Mucosa of stomach (tissue), 1 donor: Measurements from ENCODE around the gene ANTXR2.
A peak's percentile ranks its signal among the peaks of the same experiment; 100 is the strongest.

Experiments used
- H3K27me3 ChIP-seq: one replicate; pipeline ENCODE4 v1.7.0; 2013; ENCODE audit warnings: mild to moderate bottlenecking, low read length; ENCODE audit not compliant: control insufficient read depth, insufficient read depth
- H3K36me3 ChIP-seq: one replicate; pipeline ENCODE4 v1.7.0; 2013; ENCODE audit warnings: low read length; ENCODE audit not compliant: control insufficient read depth, insufficient read depth
- H3K4me1 ChIP-seq: one replicate; pipeline ENCODE4 v1.7.0; 2013; ENCODE audit warnings: mild to moderate bottlenecking, low read length; ENCODE audit not compliant: control insufficient read depth, insufficient read depth
- H3K4me3 ChIP-seq: one replicate; pipeline ENCODE4 v1.7.0; 2013; ENCODE audit warnings: low read length
- H3K9ac ChIP-seq: one replicate; pipeline ENCODE4 v1.7.0; 2013; ENCODE audit warnings: mild to moderate bottlenecking, low read length, moderate library complexity
- H3K9me3 ChIP-seq: one replicate; pipeline ENCODE4 v1.7.0; 2013; ENCODE audit warnings: mild to moderate bottlenecking, low read length, moderate library complexity; ENCODE audit not compliant: control insufficient read depth
- donor health status: Pancreatic carcinoma.

The ANTXR2 gene

DNA sequence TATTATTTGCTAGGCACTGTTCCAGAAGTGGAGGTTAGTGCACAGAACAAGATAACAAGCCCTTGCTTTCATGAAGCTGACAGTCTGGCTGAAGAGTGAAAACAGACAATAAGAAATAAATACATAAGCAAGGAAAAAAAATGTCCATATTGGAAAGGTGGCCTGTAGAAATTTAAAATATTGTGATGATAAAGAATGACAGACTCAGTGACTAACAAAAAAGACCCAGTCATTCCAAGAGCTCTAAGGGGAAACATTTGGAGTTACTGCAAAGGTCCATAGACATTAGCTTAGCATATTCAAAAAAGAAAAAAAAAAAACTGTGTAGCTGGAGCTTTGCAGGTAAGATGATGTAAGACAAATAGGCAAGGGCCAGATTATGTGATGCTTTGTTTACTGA lies 1.0 kb upstream of the ANTXR2 start:
- no peak overlapping the region for H3K4me3 ChIP-seq
- H3K4me1 ChIP-seq, result peaks cover 13% of the 10 kb centered on the region
- H3K36me3 ChIP-seq, result no peaks in the 10 kb centered on the region
- H3K9me3 ChIP-seq, result no peaks in the 10 kb centered on the region
- H3K27me3 ChIP-seq, result peaks cover 23% of the 10 kb centered on the region
- H3K9ac ChIP-seq, result no peak overlapping the region

DNA sequence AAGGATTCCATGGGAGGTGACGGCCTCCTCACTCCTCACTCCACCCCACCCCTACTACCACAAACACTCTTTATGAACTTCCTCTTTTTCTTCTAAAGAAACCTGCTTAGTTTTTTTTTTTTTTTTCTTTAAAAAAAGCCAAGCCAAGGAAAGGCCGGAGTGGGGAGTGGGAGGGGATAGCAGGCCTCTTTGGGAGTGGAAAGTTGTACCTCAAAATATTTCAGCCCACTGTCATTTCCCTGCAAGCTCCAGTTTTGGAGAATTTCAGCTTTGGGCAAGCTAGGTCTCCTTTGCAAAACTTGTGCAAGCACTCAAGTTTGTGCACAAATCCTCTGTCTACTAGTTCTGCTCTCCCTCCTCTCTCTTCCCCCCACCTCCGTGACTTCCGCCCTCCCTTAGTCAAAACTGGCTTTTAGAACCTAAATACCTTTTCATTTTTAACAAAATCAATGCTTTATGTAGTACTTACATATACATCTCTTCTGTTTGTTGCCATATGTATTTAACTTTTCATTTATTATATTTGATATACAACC lies 512 bp upstream of the ANTXR2 start:
- H3K9ac ChIP-seq, result peak overlapping the region; percentile 70
- H3K4me1 ChIP-seq, result peaks cover 13% of the 10 kb centered on the region
- peak overlapping the region; percentile 68 for H3K4me3 ChIP-seq
- H3K9me3 ChIP-seq, result no peaks in the 10 kb centered on the region
- peaks cover 23% of the 10 kb centered on the region for H3K27me3 ChIP-seq
- H3K36me3 ChIP-seq, result no peaks in the 10 kb centered on the region

DNA sequence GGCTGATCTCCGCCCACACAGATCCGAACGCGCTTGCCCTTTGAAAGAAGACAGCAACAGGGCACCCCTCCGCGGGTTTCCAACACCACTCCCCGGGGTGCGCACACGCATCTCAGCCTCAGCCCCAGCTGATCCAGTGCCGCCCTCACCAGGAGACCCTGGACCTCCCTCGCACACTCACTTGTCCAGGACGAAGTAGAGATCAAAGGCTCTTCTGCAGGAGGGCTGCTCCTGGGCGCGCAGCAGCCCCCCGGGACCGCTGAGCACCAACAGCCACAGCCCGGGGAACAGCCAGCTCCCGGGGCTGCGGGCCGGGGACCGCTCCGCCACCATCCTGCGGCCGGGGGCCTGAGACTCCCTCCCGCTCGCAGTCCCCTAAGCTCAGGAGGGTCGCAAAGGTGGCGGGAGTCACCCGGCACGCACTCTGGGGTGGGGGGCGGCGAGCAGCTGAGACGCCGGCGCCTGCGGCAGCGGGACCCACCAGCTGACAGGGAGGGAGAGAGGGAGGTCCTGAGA lies 743 bp downstream of the ANTXR2 start:
- no peaks in the 10 kb centered on the region for H3K9me3 ChIP-seq
- peak overlapping the region; percentile 68 for H3K4me3 ChIP-seq
- H3K9ac ChIP-seq, result peak overlapping the region; percentile 70
- H3K27me3 ChIP-seq, result peaks cover 23% of the 10 kb centered on the region
- peaks cover 13% of the 10 kb centered on the region for H3K4me1 ChIP-seq
- H3K36me3 ChIP-seq, result no peaks in the 10 kb centered on the region

DNA sequence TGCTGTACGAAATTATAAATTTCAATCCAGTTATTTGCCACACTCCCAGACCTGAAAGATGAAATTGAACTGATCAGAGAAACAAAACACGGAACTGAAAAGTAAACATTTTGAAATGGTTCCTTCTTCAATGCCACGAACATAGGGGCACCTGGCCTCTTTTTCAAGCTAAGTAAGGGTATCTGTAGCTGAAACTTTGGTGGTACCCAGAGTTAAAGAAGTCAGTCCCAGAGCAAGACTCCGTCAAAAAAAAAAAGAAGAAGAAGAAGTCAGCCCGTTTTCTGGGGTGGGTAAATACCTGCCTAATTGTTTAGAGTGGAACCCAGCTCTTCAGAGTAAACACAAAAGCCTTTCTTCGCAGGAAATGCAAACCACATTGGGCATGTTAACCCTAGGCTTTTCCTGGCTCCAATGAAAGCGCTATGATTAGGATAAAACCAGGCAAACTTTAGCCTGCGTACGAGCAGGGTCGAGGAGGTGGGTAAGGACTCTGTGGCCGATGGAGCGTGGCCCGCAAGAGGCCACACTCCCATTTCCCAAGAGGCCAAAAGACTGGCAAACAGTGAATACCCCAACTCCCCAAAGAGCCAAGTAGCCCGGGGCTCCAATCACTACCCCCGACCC lies 1.3 kb downstream of the ANTXR2 start:
- Histone ChIP-seq H3K9ac (peak overlapping the region; percentile 70), H3K27me3 (peaks cover 23% of the 10 kb centered on the region), H3K4me3 (peak overlapping the region; percentile 68), H3K36me3 (no peaks in the 10 kb centered on the region), H3K4me1 (peaks cover 13% of the 10 kb centered on the region), H3K9me3 (no peaks in the 10 kb centered on the region)

DNA sequence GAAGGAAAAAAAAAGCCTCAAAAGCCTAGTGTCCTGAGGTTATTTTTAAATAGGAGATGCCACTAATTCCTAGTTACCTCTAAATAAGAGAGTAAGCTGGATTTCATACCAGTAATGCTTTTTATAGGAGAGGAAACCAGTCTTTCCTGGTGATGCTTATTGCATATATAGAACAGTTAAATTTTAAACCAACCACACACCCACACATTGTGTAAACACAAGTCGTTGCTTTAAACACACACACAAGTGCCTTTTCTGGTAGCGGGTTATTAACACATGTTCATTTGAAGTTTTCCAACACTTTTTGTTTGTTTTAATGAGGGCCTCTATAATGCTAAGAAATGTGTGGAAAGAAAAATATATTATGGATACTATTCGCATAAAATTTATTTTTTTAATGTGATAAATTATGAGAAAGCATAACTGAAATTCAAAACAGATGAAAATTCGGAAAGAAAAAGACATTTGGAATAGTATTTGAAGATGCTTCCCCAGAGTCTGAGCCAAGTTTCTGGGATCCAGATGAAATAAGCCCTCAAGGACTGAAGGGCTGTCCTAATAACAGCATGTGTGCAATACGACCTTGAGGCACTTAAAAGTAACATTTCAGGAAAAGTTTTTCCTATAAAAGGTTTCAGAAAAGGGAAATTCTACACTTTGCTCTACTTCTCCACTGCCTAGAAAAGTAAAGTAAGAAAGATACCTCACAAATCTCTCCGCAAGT lies 2.0 kb downstream of the ANTXR2 start:
- no peaks in the 10 kb centered on the region for H3K36me3 ChIP-seq
- H3K27me3 ChIP-seq, result peaks cover 23% of the 10 kb centered on the region
- peak overlapping the region; percentile 70 for H3K9ac ChIP-seq
- no peaks in the 10 kb centered on the region for H3K9me3 ChIP-seq
- peak overlapping the region; percentile 68 for H3K4me3 ChIP-seq
- H3K4me1 ChIP-seq, result peaks cover 13% of the 10 kb centered on the region

DNA sequence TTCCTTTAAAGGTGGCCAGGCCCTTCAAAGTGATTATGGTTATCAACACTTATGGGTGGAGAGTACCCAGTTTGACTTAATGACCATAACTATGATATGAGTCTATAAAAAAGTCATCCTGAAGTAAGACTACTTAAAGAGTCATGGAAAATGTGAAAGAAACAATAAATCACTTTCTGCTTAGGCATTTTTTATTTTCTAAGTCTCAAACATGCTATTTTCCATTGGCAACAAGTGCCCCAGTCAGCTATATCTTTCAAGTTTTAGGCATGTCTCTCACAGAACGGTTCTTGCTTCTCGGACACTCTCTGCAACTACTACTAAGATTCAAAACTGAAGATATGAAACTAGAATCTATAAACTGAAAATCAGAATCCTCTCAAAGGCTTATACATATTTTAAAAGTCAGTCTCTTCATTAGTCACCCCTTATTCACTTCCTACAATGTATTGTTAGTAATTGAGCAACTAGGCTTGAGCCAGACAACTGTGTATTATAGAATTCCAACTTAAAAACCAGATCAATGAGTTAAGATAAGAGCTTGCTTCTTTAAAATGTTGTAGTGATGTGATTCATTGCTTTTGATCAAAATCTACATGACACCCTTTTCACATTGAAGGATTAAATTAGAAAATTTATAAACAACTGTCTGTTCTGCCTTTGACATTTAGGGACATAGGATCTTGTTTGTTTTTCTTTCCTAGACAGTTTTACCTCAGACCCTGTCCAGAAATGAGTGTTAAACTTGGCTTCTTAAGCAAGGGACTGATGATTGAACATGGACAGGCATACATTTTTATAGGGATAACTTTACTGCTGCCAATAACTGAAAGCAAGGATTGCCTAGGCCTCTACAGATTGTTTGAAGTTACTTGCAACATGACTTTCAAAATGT lies 2.9 kb downstream of the ANTXR2 start:
- peaks cover 23% of the 10 kb centered on the region for H3K27me3 ChIP-seq
- H3K36me3 ChIP-seq, result no peaks in the 10 kb centered on the region
- H3K4me3 ChIP-seq, result no peak overlapping the region
- no peaks in the 10 kb centered on the region for H3K9me3 ChIP-seq
- no peak overlapping the region for H3K9ac ChIP-seq
- H3K4me1 ChIP-seq, result peaks cover 13% of the 10 kb centered on the region

DNA sequence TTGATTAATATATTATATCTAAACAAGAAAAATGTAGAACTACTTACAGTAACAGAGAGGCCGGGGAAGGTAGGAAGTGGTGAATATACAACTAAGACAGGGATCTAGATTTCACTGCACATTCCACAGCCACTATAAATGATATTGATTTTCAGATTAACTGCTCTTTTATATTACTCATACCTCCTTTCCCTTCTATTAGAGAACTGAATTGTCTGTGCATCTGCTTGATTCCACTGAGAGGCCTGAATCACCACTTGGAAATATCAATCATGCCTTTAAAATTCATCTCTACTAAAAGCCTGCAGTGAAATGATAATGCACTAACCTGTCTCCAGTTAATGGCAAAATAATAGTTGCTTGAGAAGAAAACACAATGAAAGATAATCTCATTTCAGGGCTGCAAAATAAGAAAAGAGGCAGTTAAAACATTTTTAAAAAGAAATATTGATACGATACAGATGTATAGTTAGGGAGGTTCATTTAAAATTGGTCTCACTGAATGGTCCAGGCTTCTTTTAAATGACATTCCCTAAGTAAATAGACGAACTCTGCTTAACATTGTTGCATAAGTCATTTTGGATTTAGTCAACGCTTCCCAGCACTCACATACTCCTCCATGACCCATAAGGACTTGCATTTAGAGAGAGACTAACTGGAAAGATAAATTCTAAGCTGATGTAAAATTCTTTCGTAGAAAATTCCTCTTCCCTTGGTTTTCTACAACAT lies 3.8 kb downstream of the ANTXR2 start:
- no peak overlapping the region for H3K9ac ChIP-seq
- H3K9me3 ChIP-seq, result no peaks in the 10 kb centered on the region
- H3K4me1 ChIP-seq, result peaks cover 13% of the 10 kb centered on the region
- no peaks in the 10 kb centered on the region for H3K36me3 ChIP-seq
- H3K4me3 ChIP-seq, result no peak overlapping the region
- peaks cover 23% of the 10 kb centered on the region for H3K27me3 ChIP-seq

DNA sequence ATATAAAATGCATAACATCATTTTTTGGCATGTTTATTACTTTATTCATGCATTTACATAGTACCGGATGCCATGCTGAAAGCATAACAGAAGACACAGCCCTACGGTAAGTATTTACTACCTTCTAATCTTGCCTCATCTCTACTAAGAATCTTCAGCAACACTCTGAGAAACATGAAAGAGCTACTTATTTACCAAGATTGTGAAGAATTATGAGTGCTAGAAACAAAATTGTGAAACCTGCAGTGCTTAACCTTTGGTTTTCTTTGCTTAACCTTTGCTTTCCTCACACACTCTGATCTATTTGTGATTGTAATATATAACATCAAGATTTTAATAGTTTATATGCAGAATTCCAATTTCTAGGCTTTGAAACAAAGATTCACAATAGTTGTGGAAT lies 7.4 kb downstream of the ANTXR2 start:
- Histone ChIP-seq H3K27me3 (no peaks in the 10 kb centered on the region), H3K4me3 (no peak overlapping the region), H3K9me3 (no peaks in the 10 kb centered on the region), H3K9ac (no peak overlapping the region), H3K4me1 (no peaks in the 10 kb centered on the region), H3K36me3 (no peaks in the 10 kb centered on the region)

DNA sequence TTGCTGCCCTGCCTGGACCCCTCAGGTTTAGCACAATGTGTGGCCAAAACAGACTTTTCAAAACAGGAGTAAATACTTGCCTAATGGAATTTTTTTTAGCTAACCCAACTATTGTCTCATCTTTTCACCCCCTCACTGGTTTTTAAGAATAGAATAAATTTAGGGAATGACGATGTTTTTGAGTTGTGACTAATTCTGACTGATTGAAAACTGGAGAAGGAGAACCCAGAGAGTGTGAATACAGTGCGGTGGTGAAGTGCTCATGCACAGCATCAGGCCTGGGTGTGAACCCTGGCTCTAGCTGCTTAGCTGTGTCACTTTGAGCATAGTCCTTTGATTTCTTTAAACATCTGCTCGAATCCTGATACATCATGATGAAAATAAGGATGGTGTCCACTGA lies 10.5 kb downstream of the ANTXR2 start:
- H3K27me3 ChIP-seq, result no peaks in the 10 kb centered on the region
- H3K36me3 ChIP-seq, result no peaks in the 10 kb centered on the region
- no peak overlapping the region for H3K4me3 ChIP-seq
- H3K9ac ChIP-seq, result no peak overlapping the region
- H3K4me1 ChIP-seq, result no peaks in the 10 kb centered on the region
- H3K9me3 ChIP-seq, result no peaks in the 10 kb centered on the region

DNA sequence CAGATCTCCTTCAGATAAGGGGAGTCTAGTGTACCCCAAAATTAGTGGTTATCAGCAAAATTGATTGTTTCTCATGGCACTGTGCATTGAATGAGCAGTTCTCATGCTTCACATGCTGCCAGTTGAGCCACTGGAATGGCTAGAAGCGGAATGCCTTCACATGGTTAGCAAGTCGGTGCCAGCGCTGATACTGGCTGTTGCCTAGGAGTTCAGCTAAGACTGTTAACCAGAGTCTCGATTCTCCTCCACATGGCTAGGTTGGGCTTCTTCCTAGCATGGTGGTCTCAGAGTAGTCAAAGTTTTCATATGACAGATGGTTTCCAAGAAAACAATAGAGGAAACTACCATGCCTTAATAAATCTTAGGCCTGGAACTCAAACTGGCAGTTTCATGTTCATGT lies 12.2 kb downstream of the ANTXR2 start:
- Histone ChIP-seq H3K9me3 (no peaks in the 10 kb centered on the region), H3K4me1 (no peaks in the 10 kb centered on the region), H3K27me3 (no peaks in the 10 kb centered on the region), H3K36me3 (no peaks in the 10 kb centered on the region), H3K9ac (no peak overlapping the region), H3K4me3 (no peak overlapping the region)

DNA sequence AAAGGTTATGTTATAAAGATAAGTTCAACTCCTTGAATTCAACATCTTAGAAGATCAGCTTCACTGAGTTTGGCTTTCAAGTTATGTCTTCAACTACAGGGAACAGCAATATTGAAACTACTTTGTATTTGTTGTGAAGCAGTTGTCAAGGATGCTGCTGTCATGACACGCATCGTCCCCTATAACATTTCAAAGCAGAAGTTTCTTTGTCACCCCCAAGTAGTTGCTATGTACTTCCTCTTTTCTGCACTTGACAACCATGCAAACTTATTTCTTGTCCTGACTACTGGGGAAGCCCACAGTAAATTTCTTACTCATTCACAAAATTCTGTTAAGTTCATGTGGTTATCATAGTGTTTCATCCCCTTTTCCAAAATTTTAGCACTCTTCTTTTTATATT lies 14.3 kb downstream of the ANTXR2 start:
- no peaks in the 10 kb centered on the region for H3K27me3 ChIP-seq
- H3K36me3 ChIP-seq, result no peaks in the 10 kb centered on the region
- H3K4me1 ChIP-seq, result no peaks in the 10 kb centered on the region
- no peak overlapping the region for H3K9ac ChIP-seq
- no peak overlapping the region for H3K4me3 ChIP-seq
- no peaks in the 10 kb centered on the region for H3K9me3 ChIP-seq
